IPS-18a (cell line): ENCODE results near the gene LSS.

Experiments
- H3K27ac ChIP-seq: one replicate; pipeline ENCODE4 v1.5.1; 2013; ENCODE audit warnings: low read length
- H3K27me3 ChIP-seq: one replicate; pipeline ENCODE4 v1.6.1; 2013; ENCODE audit warnings: mild to moderate bottlenecking, low read length; ENCODE audit not compliant: control insufficient read depth, insufficient read depth
- H3K36me3 ChIP-seq: one replicate; pipeline ENCODE4 v1.6.1; 2013; ENCODE audit warnings: low read depth, low read length; ENCODE audit not compliant: control insufficient read depth
- H3K4me1 ChIP-seq: one replicate; pipeline ENCODE4 v1.6.1; 2013; ENCODE audit warnings: low read depth, low read length; ENCODE audit not compliant: control insufficient read depth
- H3K4me3 ChIP-seq: one replicate; pipeline ENCODE4 v1.5.1; 2013; ENCODE audit warnings: low read length
- H3K9ac ChIP-seq: one replicate; pipeline ENCODE4 v1.6.1; 2013; ENCODE audit warnings: mild to moderate bottlenecking, low read length, moderate library complexity
- H3K9me3 ChIP-seq: one replicate; pipeline ENCODE4 v1.6.1; 2013; ENCODE audit warnings: low read depth, low read length; ENCODE audit not compliant: control insufficient read depth

Gene LSS

DNA sequence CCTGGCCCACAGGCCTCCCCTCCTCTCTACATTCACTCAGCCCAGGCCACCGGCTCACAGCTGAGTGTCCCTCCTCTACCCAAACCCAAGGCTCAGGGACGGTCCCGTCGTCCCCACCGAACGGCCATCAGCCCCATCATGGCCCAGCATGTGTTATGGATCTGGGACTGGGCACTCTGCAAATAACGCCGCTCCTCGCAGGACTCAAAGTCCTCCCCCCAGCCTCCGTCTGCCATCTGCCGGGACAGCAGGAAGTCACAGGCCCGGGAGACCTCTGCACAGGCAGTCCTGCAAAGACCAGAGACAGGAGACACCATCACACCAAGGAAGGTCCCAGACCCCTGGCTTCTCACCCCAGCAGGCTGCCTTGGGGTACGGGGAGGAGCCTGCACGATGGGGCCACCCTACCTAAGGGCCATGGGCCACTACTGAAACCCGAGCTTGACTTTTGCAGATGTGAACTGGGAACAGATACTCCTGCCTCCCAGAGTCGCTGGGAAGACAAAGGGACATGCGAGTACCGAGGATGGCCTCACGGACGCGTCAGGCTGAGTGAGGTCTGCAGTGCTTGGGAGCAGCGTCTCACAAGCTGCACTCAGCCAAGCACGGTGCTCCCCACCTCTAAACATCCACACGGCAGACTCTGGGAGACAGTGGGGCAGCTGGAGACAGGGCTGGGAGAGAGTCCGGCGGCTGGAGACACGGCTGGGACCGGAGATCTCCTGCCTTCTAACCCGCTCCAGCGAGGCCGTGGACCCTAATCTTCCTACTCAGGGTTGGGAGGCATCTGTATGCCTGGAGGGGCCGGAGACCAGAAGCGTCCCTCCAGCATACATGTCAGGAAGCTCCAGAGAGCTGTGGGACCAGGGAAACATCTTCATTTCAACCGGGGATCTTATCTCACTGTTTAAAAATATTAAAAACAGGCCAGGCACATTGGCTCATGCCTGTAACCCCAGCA lies 33.9 kb downstream of the LSS start:
- H3K4me3 ChIP-seq: no peak overlapping the region
- H3K9me3 ChIP-seq: no peaks in the 10 kb centered on the region
- H3K9ac ChIP-seq: no peak overlapping the region
- no peaks in the 10 kb centered on the region for H3K27me3 ChIP-seq
- H3K36me3 ChIP-seq: peaks cover 58% of the 10 kb centered on the region
- no peaks in the 10 kb centered on the region for H3K4me1 ChIP-seq
- H3K27ac ChIP-seq: no peak overlapping the region

DNA sequence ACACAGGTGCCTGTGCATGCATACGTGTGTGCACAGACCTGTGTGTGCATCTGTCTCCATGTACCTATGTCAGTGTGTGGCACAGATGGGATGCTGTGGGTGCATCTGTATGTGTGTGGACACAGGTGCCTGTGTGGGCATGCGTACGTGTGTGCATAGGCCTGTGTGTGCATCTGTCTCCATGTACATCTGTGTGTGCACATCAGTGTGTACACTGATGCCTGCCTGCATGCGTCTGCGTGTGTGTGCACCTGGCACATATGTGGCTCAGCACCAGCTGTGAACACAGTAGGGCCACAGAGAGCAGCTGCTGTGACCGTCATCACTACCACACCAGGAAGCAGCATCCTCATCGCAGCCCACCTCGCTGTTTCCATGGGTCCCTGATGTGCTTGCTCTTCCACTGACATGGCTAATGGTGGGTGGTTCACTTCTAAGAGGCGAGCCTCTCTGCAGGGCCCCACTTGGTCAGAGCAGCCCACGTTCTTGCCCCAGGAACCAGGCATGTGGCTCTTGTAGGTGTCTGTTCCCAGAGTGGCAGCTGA lies 34.7 kb downstream of the LSS start:
- Histone ChIP-seq H3K9me3 (no peaks in the 10 kb centered on the region), H3K4me1 (peaks cover 2% of the 10 kb centered on the region), H3K27me3 (no peaks in the 10 kb centered on the region), H3K9ac (no peak overlapping the region), H3K36me3 (peaks cover 52% of the 10 kb centered on the region), H3K4me3 (no peak overlapping the region), H3K27ac (no peak overlapping the region)

DNA sequence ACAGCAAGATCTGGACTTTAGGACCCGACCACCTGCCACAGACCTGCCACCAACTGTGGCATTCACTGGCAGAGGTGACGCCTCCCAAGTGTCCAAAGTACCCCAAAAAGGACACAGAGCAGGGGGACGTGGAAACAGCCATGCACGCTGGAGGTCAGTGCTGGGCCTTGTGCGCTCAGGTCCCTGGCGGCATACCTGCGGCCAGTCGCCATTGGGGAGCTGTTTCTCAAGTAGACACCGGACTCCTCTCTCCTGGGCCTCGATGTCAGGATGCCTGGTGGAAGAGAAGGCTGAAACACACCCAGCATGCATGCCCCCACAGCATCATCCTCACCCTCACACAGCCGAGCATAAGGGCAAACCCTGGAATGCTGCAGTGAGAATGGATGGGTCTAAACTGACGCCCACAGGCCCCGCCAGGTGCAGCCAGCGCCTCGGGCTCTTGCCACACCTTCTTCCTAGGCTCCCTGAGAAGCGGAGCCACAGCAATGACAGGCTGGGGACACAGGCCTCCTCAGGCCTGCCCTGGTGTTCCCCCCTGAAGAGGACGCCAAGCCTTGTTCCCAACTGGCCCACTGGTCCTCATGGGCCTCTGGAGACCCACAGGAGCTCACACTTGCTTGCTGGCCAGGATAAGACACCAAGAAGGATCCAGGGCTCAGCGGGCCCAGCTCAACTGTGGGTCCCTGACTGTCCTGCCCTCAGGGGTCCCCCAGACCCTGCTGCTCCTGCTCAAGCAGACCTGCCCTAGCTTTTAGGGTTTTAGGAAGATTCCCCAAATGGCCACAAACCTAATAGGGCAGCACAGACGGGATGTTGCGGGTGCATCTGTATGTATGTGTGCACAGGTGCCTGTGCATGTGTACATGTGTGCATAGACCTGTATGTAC lies 36.6 kb downstream of the LSS start:
- Histone ChIP-seq H3K9ac (no peak overlapping the region), H3K9me3 (no peaks in the 10 kb centered on the region), H3K27me3 (no peaks in the 10 kb centered on the region), H3K4me1 (peaks cover 15% of the 10 kb centered on the region), H3K36me3 (peaks cover 40% of the 10 kb centered on the region), H3K27ac (no peak overlapping the region), H3K4me3 (no peak overlapping the region)

DNA sequence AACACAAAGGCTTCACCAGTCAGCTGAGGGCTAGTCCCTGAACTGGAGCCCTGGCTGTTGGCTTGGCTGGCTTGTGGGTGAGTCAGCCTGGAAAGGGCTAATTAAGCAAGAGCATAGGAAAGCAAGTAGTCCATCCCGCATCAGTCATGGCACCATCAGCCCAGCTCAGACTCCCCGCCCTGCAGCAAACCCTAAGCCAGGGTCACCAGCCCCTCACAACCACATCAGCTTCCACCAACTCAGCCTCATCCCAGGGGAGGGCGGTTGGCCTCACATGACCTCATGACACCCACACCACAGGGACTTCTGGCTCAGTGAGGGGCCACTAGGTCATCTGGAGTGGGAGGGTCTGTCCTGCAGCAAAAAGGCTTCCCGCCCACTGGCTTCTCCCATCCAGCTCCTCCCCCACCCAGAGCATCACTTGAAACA lies 37.3 kb downstream of the LSS start:
- no peak overlapping the region for H3K4me3 ChIP-seq
- peaks cover 34% of the 10 kb centered on the region for H3K36me3 ChIP-seq
- H3K27me3 ChIP-seq: no peaks in the 10 kb centered on the region
- H3K27ac ChIP-seq: no peak overlapping the region
- peaks cover 15% of the 10 kb centered on the region for H3K4me1 ChIP-seq
- no peaks in the 10 kb centered on the region for H3K9me3 ChIP-seq
- no peak overlapping the region for H3K9ac ChIP-seq

DNA sequence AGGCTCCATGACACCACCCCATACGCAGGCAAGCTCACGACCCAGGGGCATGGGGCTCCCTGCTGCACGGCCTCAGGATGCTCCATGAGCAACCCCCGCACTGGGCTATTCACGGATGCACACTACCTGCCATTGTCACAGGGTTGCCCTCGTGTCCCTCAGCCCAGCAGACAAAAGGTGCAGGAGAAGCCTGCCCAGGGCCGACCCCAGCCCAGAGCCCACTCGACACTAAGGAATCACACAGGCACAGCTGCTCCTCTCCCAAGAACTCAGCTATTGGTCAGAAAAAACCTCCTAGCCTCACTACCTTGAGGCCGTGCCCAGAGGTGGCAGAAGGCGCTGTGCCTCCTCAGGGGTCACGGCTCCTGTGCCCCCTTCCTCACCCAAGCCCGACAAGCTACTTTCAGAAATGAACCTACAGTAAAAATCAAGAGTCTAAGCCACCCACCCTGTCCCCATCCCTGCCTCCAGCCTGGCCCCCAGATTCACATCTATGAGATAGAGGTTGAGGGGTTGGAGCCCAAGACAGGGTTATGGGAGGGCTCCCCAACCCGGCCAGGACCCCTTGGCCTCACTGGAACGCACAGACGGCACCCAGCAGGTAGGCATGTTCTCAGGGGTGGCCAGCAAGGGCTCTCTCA lies 38.0 kb downstream of the LSS start:
- Histone ChIP-seq H3K4me3 (no peak overlapping the region), H3K27me3 (no peaks in the 10 kb centered on the region), H3K9me3 (no peaks in the 10 kb centered on the region), H3K27ac (no peak overlapping the region), H3K36me3 (peaks cover 27% of the 10 kb centered on the region), H3K4me1 (peaks cover 15% of the 10 kb centered on the region), H3K9ac (no peak overlapping the region)

DNA sequence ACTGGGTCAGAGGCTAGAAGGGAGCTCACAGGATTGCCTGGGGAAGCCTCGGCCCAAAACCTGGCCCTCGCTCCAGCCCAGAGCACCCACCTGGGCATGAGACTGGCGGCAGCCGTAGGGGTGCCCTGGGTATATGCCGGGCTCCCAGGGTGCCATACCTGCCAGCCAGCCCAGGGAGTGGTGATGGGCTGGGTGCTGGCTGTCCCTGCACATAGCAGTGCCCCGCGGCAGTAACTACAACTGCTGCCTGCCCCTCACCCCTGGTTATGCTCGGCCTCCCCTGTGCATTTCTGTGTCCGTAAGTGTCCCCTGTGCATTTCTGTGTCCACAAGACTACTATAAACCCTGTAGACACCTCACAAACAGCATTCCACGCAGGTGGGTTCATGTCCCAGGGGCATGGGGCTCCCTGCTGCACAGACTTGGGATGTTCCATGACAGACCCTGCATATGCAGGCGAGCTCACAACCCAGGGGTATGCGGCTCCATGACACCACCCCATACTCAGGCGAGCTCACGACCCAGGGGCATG lies 38.5 kb downstream of the LSS start:
- H3K27ac ChIP-seq: no peak overlapping the region
- H3K36me3 ChIP-seq: peaks cover 23% of the 10 kb centered on the region
- H3K4me3 ChIP-seq: no peak overlapping the region
- H3K27me3 ChIP-seq: no peaks in the 10 kb centered on the region
- H3K4me1 ChIP-seq: peaks cover 15% of the 10 kb centered on the region
- no peaks in the 10 kb centered on the region for H3K9me3 ChIP-seq
- H3K9ac ChIP-seq: no peak overlapping the region

DNA sequence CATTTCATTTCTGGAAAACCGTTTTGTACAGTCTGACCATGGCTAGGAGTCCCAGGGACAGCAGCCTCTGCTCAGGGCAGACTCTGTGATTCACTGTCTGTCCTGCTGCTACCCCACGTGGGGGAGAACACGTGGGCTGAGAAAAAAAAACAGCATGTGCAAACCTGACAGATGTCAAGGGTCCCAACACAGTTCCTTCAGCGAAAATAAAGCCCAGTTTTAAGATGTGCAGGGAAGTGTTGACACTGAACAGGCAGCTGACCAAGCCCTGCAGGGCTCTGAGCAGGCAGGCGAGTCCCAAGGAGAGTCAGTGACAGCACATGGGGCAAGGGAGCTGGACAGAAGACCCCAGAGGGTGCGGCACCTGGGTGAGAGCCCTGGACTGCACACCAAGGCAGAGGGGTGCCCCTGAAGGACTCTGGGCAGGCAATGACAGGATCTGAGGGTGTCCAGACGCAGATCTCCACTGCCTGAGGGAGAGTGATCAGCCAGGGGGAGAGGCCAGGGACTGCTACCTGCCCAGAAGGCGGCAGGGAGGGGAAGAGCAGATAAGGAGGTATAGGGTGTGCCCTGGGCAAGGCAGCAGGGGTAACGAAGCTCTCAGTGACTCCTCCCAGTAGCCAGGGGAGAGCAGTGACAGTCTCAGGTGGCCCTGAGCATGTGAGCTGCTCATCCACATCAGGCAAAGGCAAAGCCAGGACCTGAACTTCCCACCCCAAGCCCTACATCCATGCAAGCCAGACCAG lies 39.2 kb downstream of the LSS start:
- H3K9ac ChIP-seq: no peak overlapping the region
- H3K4me1 ChIP-seq: peaks cover 15% of the 10 kb centered on the region
- no peaks in the 10 kb centered on the region for H3K9me3 ChIP-seq
- no peak overlapping the region for H3K27ac ChIP-seq
- no peak overlapping the region for H3K4me3 ChIP-seq
- peaks cover 23% of the 10 kb centered on the region for H3K36me3 ChIP-seq
- H3K27me3 ChIP-seq: no peaks in the 10 kb centered on the region

DNA sequence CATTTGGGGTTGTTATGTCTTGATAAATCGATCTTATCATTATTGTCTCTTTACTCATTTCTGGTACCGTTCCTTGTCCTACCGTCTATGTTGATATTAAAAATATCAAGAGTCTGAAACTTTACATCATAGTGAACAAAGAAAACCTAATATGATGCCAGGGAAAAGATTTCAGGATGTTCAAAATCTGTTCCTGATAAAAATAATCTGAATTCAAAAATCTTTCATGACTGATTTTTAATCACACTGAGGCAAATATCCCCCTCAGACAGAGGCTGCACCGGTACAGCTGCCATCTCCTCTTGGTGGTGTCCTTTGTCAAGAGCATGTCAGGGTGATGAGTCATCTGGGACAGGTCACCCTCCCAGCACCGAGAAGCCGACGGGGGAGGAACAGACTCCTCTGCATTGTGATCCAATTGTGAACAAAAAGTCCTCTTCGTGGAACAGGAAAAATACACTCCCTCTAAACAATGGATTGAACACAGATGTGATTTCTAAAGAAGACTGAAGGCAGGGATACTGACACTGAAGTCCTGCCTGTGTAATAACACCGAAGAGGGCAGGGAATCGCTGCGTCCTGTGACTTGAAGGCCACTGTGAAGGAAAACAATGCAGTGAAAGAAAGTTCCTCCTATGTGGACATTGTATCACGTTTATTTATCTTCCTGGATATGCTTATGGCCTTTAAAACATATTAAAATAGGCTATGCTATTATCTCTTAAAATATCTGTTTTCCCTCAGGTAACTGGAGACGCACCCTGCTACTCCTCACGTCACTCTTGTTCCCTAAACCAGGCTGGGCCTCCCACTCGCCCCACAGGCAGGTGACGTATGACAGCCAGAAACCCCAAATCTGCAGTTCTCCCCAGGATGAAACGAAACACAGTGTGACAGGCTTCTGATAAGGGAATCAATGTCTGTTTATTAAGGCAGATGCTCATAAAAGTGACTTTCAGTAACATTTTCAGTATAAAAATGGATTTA lies 40.1 kb downstream of the LSS start:
- no peak overlapping the region for H3K27ac ChIP-seq
- H3K27me3 ChIP-seq: no peaks in the 10 kb centered on the region
- no peaks in the 10 kb centered on the region for H3K9me3 ChIP-seq
- H3K4me3 ChIP-seq: no peak overlapping the region
- peaks cover 15% of the 10 kb centered on the region for H3K4me1 ChIP-seq
- H3K36me3 ChIP-seq: peaks cover 18% of the 10 kb centered on the region
- H3K9ac ChIP-seq: no peak overlapping the region

DNA sequence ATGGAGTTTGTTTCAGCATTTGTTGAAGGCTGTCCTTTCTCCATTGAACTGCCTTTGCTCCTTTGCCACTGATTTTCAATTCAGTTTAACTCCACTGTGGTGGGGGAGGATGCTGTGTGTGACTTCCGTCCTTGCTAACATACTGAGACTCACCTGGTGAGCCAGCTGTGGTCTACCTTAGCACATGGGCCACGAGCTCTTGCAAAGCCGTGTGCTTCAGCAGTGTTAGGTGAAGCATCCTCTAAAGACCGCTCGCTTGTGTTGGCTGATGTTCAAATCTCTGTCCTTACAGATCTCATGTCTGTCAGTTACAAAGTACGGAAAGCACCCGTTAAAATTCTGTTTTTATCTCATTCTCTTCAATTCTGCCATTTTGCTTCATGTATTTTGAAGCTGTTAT lies 40.8 kb downstream of the LSS start:
- H3K27ac ChIP-seq: no peak overlapping the region
- H3K36me3 ChIP-seq: peaks cover 11% of the 10 kb centered on the region
- peaks cover 15% of the 10 kb centered on the region for H3K4me1 ChIP-seq
- H3K27me3 ChIP-seq: no peaks in the 10 kb centered on the region
- no peaks in the 10 kb centered on the region for H3K9me3 ChIP-seq
- H3K9ac ChIP-seq: no peak overlapping the region
- H3K4me3 ChIP-seq: no peak overlapping the region

DNA sequence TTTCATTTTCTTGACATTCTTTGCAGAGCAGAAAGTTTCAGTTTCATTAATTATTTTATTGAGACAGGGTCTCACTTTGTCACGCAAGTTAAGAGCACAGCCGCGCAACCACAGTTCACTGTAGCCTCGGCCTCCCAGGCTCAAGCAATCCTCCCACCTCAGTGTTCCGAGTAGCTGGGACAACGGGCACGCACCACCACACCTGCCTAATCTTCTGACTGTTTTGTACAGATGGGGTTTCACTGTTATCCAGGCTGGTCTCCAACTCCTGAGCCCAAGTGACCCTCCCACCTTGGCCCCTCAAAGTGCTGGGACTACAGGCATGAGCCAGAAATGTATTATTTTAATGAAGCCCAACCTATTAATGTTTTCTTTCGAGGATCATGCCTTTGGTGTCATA lies 41.3 kb downstream of the LSS start:
- H3K27ac ChIP-seq: no peak overlapping the region
- no peaks in the 10 kb centered on the region for H3K27me3 ChIP-seq
- peaks cover 5% of the 10 kb centered on the region for H3K36me3 ChIP-seq
- H3K9me3 ChIP-seq: no peaks in the 10 kb centered on the region
- peaks cover 15% of the 10 kb centered on the region for H3K4me1 ChIP-seq
- H3K4me3 ChIP-seq: no peak overlapping the region
- H3K9ac ChIP-seq: no peak overlapping the region
